ENCODE results near the gene SLC16A5.
A peak's percentile ranks its signal among the peaks of the same experiment; 100 is the strongest.
"Not testable (repeated sequence)": the region's sequence is repeated elsewhere in the genome, so short reads cannot be mapped to it uniquely, and the experiment has no call there.

The SLC16A5 gene

GRCh38 chr17:75087558-75088453, at the start of gene SLC16A5:
Gene SLC16A5 (plus strand): TSS chr17:75087954. CDS start chr17:75093637, 5,683 bp downstream.
- peak in 1 of 2 donors; percentile 37 for DNase-seq (ENCODE audit: low read depth in 2 of 2)

- no peak for DNase-seq (ENCODE audit: low read depth in 2 of 2)
Measured at GRCh38 chr17:75039238-75039637, 48.5 kb upstream of the SLC16A5 start.

GRCh38 chr17:75041656-75042280, 46.0 kb upstream of the SLC16A5 start:
- no peak for DNase-seq (ENCODE audit: low read depth in 2 of 2)

GRCh38 chr17:75043789-75044188, 44.0 kb upstream of the SLC16A5 start:
- not testable (repeated sequence) for DNase-seq (ENCODE audit: low read depth in 2 of 2)

GRCh38 chr17:75044716-75045115, 43.0 kb upstream of the SLC16A5 start:
- DNase-seq (ENCODE audit: low read depth in 2 of 2), result no peak

- not testable (repeated sequence) for DNase-seq (ENCODE audit: low read depth in 2 of 2)
Measured at GRCh38 chr17:75045946-75046406, 41.8 kb upstream of the SLC16A5 start.

GRCh38 chr17:75046407-75047289, 41.1 kb upstream of the SLC16A5 start, which contains the start of the genes ATP5PD and KCTD2:
Gene ATP5PD (minus strand): TSS chr17:75046969. CDS start chr17:75042650, 4,319 bp downstream.
Gene KCTD2 (plus strand): TSS chr17:75047225. CDS start chr17:75047251, 26 bp downstream.
- peak; percentile 90 to 96 for DNase-seq (ENCODE audit: low read depth in 2 of 2)

- DNase-seq (ENCODE audit: low read depth in 2 of 2), result no peak
Measured at GRCh38 chr17:75047398-75048098, 40.2 kb upstream of the SLC16A5 start.

GRCh38 chr17:75048249-75048878, 39.4 kb upstream of the SLC16A5 start:
- no peak for DNase-seq (ENCODE audit: low read depth in 2 of 2)

GRCh38 chr17:75049057-75049456, 38.7 kb upstream of the SLC16A5 start:
- DNase-seq (ENCODE audit: low read depth in 2 of 2), result no peak

GRCh38 chr17:75049706-75050105, 38.0 kb upstream of the SLC16A5 start:
- DNase-seq (ENCODE audit: low read depth in 2 of 2), result no peak

- no peak for DNase-seq (ENCODE audit: low read depth in 2 of 2)
Measured at GRCh38 chr17:75051941-75052340, 35.8 kb upstream of the SLC16A5 start.

- no peak for DNase-seq (ENCODE audit: low read depth in 2 of 2)
Measured at GRCh38 chr17:75059369-75060345, 28.1 kb upstream of the SLC16A5 start.

GRCh38 chr17:75060434-75061054, 27.2 kb upstream of the SLC16A5 start:
- no peak for DNase-seq (ENCODE audit: low read depth in 2 of 2)

GRCh38 chr17:75061055-75061438, 26.7 kb upstream of the SLC16A5 start:
- no peak for DNase-seq (ENCODE audit: low read depth in 2 of 2)

GRCh38 chr17:75061618-75062017, 26.1 kb upstream of the SLC16A5 start:
- DNase-seq (ENCODE audit: low read depth in 2 of 2), result no peak

- DNase-seq (ENCODE audit: low read depth in 2 of 2), result no peak
Measured at GRCh38 chr17:75063201-75063600, 24.6 kb upstream of the SLC16A5 start.

- DNase-seq (ENCODE audit: low read depth in 2 of 2), result no peak
Measured at GRCh38 chr17:75063626-75064025, 24.1 kb upstream of the SLC16A5 start.

GRCh38 chr17:75064040-75064439, 23.7 kb upstream of the SLC16A5 start:
- no peak for DNase-seq (ENCODE audit: low read depth in 2 of 2)

Measured in stimulated activated CD4-positive, alpha-beta T cell treated with anti-CD3 and anti-CD28 coated beads, Interleukin-4, amount 100 ng/mL, for 48 hours (primary cell).